Left colon (tissue), 2 donors: Measurements from ENCODE around the gene LRRK1. TPM values are rescaled to one million over a fixed set of nuclear protein-coding genes. Genes with fewer than 3 reads are reported as not detected.

Experiments
- ATAC-seq: fragments of 200-7000 bp; cut with Tn5 transposase; one replicate; pipeline ENCODE4 v1.9.1; 2020; ENCODE audit warnings: mild to moderate bottlenecking, moderate library complexity
- DNase-seq, 2 donors: peaks; one replicate each; pipeline ENCODE4 v3.0.0-alpha.2; 2020
- intact Hi-C, 2 donors: fragments of 100-400 bp; cut with DNase I in 1 of 2; cut with micrococcal nuclease in 1 of 2; formaldehyde crosslinking; loops; one replicate each; pipeline versions ENCODE4 v1.11.2 to v1.14.0; 2022; cut with DNase I, micrococcal nuclease
- total RNA-seq, 2 donors: library from RNA; stranded (reverse); fragmentation: NEBNext Ultra II Directional; extraction: Animal tissue kit (Norgen Biotek cat#: 25700); gene quantifications; one replicate each; pipeline ENCODE4 v1.2.1, GENCODE V29; 2021
- donor health status: DM: no; HTN: no; CAD: no.
- donor health status: DM: yes; HTN: yes; CAD: no.

LRRK1 gene
- total RNA-seq, 2 donors from 2014 or later, result 46.6 to 52.7 TPM

DNA sequence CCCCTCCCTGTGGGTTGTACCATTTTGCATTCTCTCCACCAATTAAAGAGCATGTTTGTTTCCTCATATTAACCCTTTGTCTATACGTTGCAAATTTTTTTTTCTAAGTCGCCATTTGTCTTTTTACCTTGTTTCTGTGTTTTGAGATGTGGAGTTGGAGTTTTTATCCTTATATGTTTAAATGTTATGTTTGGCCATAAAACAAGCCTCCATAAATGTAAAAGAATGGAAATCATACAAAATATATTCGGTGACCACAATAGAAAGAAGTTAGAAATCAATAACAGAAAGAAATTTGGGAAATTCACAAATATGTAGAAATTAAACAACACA lies 29.2 kb downstream of the LRRK1 start:
- ATAC-seq (no peak), DNase-seq (no peak)
- intact Hi-C loops, result no loop called here

DNA sequence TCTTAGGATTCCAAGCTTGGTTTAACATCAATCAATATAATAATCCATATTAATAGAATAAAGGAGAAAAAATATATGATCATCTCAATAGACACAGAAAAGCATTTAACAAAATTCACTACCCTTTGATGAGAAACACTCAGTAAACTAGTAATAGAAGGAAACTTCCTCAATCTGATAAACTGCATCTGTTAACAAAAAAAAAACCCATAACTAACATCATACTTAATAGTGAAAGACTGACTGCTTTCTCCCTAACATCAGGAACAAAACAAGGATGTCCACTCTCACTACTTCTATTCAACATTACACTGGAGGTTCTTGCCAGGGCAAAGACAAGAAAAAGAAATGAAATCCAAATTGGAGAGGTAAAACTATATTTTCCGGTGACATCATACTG lies 30.5 kb downstream of the LRRK1 start:
- ATAC-seq, result no peak
- intact Hi-C loops, result no loop called here
- DNase-seq, result no peak

DNA sequence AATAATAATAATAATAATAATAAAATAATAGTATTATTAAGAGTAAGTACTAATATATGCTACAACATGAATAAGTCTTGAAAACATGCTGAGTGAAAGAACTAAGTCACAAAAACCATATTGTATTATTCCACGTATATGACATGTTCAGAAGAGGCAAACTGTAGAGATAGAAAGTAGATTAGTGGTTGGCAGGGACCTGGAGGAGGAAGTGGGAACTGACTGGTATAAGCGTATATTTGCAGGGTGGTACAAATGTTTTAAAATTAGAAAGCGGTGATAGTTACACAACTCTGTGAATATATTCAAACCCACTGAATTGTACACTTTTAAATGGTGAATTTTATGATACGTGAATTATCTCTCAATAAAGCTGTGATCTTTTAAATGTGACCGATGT lies 32.8 kb downstream of the LRRK1 start:
- ATAC-seq (peak; percentile 77), DNase-seq (no peak)
- intact Hi-C loops, result no loop called here

DNA sequence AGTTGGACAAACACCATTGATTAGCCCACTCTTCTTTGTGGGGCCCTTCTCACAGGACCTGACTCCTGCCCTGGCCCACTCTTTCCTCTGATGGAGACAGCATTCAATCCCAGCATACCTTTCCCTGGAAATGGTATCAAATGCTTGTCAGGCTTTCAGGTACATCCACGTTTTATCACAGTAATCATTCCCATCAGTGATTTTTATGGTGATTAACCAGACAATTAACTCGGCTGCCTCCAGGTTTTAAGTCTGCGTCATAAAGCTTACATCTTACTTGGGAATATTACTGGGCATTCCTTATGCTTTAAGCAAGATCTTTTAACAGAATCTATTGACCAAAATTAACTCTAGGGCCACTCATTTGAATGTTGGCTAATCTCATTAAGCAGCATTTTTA lies 33.4 kb downstream of the LRRK1 start:
- ATAC-seq (no peak), DNase-seq (no peak)
- intact Hi-C loops, result no loop called here

DNA sequence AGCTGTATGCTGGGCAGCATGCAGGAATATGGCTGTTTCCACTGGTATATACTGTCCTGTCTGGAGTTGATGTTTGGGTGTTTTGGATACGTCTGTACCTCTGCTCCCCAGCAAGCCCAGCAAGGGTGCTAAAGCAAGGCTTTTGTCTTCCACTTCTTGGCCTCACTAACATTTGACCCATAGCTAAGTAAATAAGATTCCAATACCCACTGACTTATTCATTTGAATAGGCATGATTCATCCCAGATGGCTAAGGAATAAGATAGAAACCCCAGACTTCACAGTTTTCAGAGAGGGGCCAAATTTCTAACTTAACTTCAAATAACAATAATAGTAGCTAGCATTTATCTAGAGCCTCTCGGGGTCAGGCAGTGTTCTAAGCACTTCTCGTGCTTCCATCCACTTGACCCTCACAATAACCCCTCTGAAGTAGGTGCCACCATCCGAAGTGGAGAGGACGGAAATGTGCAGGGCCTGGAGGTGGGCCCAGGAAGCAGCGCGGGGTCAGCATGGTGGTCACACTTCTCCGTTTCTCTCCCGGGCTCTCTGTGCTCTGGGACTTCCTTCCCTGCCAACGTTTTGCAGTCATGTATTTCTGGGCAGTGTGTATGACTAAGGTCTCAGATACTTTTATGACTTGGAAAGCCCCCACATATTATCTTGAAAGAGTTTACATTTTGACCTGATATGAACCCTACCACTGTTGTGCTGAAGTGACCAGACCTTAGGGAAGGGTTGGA lies 39.3 kb downstream of the LRRK1 start:
- DNase-seq (no peak), ATAC-seq (no peak)
- intact Hi-C loops, result no loop called here

DNA sequence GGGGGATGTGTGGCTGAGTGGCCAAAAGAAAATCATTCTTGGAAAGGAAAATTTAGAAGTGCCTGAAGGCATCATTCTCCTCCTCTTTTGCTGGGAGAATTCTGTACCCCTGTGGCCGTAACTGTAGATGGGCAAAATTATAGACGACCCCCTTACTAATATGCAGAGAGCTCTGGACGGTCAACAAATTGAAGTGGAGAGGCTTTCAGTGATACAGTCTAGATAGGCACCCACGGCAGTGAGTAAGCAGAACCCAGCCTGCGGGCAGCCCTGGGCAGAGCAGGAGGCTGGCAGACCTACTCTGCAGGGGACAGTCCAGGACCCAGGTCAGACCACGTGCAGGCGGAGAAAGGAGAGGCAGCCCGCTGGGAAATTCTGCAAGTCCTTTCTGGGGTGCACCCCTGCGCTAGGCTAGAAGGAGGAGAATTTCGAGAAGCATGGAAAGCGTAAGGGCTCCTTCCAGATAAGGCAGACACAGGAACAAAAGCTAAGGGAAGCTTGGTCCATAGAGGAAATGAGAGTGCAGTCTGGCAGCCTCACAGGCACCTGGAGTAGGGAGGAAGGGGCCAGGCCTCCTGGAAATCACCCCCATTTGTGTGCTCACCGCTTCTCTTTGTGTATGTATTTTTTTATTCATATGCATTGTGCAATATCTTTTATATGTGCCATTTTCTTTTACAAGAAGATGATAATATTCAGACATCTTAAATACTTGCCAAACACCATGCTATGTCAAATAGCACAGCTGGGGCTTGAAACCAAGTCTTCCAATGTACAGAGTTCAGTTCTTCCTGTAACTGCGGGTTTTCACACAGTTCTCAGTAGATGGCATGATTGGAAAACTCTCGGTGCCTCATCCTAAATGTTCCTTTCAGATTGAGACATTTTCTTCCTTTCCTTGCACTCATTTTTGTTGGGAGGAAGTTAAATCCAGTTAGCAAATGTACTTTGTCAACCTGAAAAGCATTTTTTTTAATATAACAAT lies 40.2 kb downstream of the LRRK1 start:
- intact Hi-C loops, result no loop called here
- ATAC-seq (no peak), DNase-seq (no peak)

DNA sequence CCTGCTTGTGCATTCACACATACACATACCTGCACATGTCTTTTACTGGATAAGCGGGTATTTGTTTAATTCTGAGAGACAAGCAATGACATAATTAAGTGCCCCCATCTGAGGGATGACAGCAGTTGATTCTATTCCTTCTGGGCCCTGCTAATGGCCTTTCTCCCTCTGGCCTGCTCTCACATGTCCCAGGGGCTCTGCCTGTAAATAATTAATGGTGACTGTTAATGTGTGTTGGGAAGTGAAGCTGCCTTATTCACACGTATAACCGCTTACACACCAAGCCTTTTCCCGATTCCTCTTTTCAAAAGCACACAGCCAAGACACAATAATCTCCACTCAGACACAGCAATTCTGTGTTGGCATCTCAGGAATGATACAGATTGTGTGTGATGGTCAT lies 47.8 kb downstream of the LRRK1 start:
- DNase-seq, result no peak
- intact Hi-C loops, result no loop called here
- ATAC-seq, result no peak

DNA sequence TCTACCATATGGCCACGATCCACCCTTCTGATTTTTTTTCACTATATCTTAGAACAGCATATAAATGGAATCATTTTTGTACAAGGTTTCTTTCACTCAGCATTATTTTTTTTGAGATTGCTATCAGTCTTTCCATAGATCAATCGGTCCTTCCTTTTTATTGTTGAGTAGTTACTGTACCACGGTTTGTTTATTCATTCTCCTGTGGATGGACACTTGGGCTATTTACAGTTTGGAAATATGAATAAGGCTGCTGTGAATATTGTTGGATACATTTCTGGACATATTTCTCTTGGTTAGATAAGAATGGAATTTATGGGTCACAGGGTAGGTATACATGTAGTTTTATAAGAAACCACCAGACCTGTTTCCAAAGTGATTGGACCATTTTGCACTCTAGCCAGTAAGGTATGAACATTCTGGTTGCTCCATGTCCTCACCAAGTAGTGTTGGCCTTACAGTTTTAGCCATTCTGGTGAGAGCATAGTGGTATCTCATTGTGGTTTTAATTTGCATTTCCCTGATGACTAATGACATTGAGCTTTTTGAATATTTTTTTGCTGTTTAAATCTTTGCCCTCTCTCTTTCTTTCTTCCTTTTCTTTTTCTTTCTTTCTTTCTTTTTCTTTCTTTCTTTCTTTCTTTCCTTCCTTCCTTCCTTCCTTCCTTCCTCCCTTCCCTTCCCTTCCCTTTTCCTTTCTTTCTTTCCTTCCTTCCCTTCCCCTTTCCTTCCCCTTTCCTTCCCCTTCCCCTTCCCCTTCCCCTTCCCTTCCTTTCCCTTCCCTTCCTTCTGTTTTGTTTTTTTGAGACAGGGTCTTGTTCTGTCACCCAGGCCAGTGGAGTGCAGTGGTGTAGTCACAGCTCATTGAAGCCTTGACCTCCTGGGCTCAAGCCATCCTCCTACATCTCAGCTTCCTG lies 49.2 kb downstream of the LRRK1 start:
- no peak for ATAC-seq
- no peak for DNase-seq
- intact Hi-C loops, result no loop called here

DNA sequence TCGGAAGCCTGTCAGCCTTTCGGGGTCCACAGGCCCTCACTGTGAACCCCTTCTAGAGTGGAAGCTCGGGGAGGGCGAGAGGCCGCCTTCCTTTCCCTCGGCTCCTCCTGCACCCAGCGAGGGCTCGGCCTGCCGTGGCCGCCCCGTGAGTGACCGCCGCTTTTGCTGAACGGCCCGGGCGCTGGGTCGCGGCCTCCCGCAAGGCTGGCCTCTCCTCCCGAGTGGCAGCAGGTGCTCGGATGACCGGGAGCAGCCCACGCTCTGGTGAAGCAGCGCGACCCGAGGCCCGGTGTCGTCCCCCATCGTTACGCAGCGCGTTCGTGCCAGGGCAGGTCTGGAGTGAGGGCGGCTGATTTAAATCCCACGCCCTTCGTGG lies 53.8 kb downstream of the LRRK1 start:
- ATAC-seq (peak; percentile 44), DNase-seq (no peak)
- intact Hi-C loops, result no loop called here

DNA sequence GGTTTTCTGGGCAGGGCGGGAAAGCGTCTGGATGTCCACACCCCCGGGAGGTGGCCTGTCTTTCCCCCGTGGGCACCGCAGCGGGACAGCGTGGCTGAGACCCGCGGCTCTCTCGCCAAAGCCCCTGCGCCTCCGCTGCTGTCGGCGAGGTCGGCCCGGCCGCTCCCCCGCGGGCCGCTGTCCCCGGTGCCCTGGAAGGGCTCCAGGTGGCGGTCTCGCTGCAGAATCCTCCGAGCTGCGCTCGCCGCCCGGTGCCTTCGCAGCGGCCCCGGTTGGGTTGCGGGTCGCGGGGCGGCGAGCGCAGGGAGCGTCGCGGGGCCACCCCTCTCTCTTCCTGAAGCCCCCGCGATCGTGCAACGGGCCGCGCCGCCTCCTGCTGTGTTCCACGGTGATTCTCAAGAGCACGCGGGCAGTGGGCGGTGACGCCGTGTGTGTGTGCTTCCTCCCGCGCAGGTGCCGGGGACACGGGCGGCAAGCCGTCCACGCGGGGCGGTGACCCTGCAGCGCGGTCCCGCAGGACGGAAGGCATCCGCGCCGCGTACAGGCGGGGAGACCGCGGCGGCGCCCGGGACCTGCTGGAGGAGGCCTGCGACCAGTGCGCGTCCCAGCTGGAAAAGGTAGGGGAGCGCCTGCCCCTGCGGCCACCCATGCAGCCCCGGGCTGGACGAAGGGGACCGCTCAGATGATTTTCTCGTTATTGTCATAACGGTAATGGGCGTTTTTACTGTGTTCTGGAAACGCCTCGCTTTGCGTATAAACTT lies 54.4 kb downstream of the LRRK1 start:
- ATAC-seq (peak; percentile 91), DNase-seq (peak in 1 of 2 donors; percentile 50)
- intact Hi-C loops, result no loop called here

DNA sequence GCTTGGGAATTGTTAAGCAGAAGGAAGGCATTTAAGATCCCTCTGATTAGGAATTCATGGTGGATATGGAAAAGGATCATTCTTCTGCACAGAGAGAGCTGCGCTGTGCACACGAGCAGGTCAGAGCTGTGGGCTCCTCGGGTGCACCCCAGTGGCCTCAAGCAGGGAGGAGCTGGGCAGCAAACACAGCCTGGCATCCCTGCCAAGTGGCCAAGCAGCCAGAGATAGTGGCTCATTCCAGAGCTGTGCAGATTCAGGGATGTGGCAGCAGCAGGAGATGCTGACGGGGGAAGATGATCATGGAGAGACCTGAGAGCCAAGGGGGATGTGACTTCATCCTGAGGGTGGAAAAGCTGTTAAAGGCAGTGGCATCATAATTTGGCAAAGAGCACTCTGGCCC lies 55.9 kb downstream of the LRRK1 start:
- ATAC-seq (no peak), DNase-seq (no peak)
- intact Hi-C loops, result no loop called here

DNA sequence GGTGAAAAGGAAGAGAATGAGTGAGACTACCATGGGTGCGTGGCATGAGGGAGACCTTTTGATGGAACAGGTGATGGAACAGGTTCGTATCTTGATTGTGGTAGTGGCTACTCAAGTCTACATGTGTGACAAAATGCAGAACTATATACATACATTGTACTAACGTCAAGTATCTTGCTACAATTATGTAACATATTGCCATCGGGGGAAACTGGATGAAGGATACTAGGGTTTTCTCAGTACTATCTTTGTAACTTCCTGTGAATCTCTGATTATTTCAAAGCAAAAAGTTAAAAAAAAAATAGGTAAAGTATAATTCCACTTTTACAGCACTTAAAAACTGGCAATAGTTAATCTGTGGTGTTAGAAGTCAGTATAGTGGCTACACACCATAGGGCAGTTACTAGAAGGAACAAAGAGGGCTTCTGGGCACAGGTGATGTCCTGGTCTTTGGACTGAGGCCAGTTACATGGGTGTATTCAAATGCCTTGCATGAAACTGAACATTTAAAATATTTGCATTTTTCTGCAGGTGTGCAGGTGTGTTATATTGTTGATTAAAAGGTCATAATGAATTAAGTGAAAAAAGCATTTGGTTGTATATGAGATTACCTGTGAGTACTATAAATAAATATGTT lies 61.4 kb downstream of the LRRK1 start:
- DNase-seq (no peak), ATAC-seq (no peak)
- intact Hi-C loops, result no loop called here

DNA sequence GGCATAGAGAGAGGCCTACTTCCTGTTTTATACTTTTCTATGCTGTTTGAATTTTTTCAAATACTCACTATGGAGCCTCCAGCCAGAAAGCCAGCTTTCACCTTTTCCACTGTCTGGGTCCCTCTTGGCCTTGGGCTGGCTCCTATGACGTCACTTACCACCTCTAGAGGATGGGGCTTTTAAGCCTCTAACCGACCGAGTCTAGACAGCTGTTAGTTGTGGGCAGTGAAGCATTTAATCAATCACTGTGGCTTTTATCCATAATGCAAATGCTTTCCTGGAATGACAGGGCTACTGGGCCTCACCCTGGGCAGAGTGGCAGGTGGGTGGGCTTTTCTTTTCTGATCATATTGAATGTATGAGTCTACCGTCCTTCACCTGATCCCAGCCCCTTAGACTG lies 61.9 kb downstream of the LRRK1 start:
- ATAC-seq (no peak), DNase-seq (no peak)
- intact Hi-C loops, result no loop called here

DNA sequence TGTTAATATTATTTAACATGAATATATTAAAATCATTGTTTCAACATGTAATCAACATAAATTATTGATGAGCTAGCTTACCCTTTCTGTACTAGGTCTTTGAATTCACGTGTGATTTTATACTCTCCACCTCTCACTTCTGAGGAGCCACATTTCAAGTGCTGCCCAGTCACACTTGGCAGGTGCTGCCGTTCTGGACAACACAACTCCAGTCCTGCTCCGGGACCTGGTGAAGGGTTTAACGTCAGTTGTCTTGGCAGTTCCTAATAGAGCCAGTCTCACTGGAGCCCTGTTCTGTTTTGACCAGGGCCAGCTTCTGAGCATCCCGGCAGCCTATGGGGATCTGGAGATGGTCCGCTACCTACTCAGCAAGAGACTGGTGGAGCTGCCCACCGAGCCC lies 64.1 kb downstream of the LRRK1 start:
- no peak for ATAC-seq
- intact Hi-C loops, result no loop called here
- DNase-seq, result no peak

DNA sequence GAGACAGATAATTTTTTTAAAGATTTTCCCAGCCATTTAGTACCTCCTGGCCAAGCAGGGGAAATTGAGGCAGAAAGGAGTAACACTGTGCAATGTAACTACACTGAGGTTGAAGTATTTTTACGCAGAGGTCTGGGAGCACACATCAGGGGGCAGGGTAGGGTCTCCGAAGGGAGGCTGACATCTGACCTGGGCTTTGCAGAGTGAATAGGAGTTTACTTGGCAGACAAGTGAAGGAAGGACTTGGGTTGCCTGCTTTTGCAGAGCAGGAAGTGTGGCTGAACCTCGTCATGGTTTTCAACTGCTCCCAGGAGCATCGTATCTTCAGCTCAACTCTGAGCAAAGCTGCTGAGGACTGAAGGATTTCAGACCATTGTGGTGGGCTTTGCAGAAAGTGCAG lies 66.2 kb downstream of the LRRK1 start:
- ATAC-seq (peak; percentile 8), DNase-seq (no peak)
- intact Hi-C loops, result no loop called here

DNA sequence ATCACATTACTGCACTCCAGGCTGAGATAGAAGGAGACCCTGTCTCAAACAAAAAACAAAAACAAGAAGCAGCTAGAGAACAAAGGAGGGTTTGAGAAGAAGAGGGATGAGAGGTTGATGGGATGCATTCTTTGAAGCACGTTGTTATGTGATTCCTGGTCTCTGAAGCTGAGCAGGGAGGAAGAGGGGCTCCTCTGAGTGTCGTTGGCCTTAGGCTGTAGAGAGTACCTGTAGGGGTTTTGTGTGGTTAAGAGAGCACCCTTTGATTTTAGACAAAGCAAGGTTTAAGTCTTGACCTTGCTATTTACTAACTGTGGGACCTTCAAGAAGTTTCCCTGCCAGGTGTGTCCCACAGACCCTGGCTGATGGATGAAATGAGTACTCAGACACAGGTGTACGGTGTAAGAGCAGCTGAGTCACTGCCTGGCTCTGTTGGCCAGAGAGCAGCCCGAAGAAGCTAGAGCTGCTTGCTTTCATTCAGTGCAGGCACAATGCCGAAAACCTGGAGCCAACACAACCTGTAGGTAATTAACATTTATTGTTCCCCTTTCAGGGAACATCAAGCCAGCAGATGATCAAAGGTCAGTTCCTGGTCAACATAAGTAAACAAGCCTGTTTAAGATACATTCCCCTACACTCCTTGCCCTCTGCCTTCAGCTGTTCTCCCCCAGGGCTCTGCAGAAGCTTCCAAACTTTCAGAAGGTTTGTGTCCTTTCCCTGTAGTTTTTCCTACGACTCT lies 67.2 kb downstream of the LRRK1 start:
- peak; percentile 87 for ATAC-seq
- peak; percentile 68 to 81 for DNase-seq
- intact Hi-C loops, result no loop called here

DNA sequence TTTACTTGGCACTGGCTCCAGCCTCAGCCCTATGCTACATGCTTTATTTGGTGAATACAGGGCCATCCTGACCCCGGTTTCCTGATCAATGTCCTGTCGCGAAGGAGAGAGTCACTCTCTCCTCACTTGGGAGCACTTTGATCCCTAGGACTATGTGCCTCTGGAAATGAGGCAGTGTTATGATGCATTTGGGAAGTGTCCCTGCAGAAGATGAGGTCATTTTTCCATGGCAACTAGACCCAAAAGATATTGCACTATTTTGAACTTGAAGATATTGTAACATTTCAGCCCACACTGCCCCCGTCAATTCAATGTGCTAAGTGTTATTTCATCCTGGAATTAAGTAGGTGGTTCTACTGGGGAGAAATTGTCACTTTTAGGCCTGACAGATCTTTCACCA lies 68.0 kb downstream of the LRRK1 start:
- DNase-seq, result no peak
- ATAC-seq, result peak; percentile 77

DNA sequence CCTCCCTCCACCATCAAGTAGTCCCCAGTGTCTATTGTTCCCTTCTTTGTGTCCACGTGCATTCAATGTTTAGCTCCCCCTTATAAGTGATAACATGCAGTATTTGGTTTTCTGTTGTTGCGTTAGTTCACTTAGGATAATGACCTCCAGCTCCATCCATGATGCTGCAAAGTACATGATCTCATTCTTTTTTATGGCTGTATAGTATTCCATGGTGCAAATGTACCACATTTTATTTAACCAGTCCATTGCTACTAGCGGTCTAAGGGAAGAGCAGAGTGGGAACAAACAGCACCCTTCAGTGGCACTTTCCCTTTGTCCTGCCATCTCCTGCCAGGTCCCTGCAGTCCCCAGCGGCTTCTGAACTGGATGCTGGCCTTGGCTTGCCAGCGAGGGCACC lies 69.1 kb downstream of the LRRK1 start:
- ATAC-seq, result no peak
- intact Hi-C loops, result no loop called here
- DNase-seq, result no peak

More for the DNA sequence above, 68.0 kb downstream of the LRRK1 start:
- intact Hi-C loops, result no loop called here
